GM23338 (cell line): Measurements from ENCODE around the gene CRTC1.

Source experiments
- CREB1 ChIP-seq: fragments of 250-450 bp; sonication (Bioruptor Pico); IDR thresholded peaks from 2 replicates; pipeline ENCODE4 v1.5.0; 2020; ENCODE audit warnings: low read depth, mild to moderate bottlenecking, moderate library complexity
- CTCF ChIP-seq, 2 experiments: fragments of 200-600 bp in 1 of 2; sonication (generic) in 1 of 2; conservative IDR thresholded peaks; 2 replicates each; pipeline versions ENCODE4 v1.5.1 to v1.6.1; 2016 to 2017; ENCODE audit warnings: antibody characterized with exemption in 2 of 2, low read depth in 2 of 2, mild to moderate bottlenecking in 2 of 2, moderate library complexity in 1 of 2
- EZH2 ChIP-seq: fragments of 200-600 bp; sonication (generic); IDR thresholded peaks from one replicate; pipeline ENCODE4 v1.8.0; 2017; ENCODE audit warnings: antibody characterized with exemption, mild to moderate bottlenecking, low read depth; ENCODE audit not compliant: unreplicated experiment
- EZH2phosphoT487 ChIP-seq: fragments of 200-600 bp; sonication (generic); IDR thresholded peaks from one replicate; pipeline ENCODE4 v1.8.1; 2018; ENCODE audit warnings: antibody characterized with exemption; ENCODE audit not compliant: unreplicated experiment
- JUNB ChIP-seq: IDR thresholded peaks from one replicate; pipeline ENCODE4 v1.6.1; 2016; ENCODE audit warnings: antibody characterized with exemption; ENCODE audit not compliant: unreplicated experiment
- POLR2AphosphoS5 ChIP-seq: IDR thresholded peaks from 2 replicates; pipeline ENCODE4 v1.6.1; 2016; ENCODE audit warnings: antibody characterized with exemption, low read depth
- STAT1 ChIP-seq: IDR thresholded peaks from one replicate; pipeline ENCODE4 v1.6.1; 2016; ENCODE audit warnings: antibody characterized with exemption; ENCODE audit not compliant: unreplicated experiment
- ZNF114 ChIP-seq: fragments of 250-450 bp; sonication (Bioruptor Pico); IDR thresholded peaks from 2 replicates; pipeline ENCODE4 v1.5.0; 2020; ENCODE audit warnings: mild to moderate bottlenecking, moderate library complexity
- ZNF331 ChIP-seq: fragments of 250-450 bp; sonication (Bioruptor Pico); IDR thresholded peaks from 2 replicates; pipeline ENCODE4 v1.5.0; 2020; ENCODE audit warnings: low read depth, mild to moderate bottlenecking, moderate library complexity
- TF ChIP-seq, protein P1 (sequence below): IDR thresholded peaks from one replicate; pipeline ENCODE4 v1.6.1; 2018; ENCODE audit warnings: antibody characterized with exemption; ENCODE audit not compliant: unreplicated experiment
- TF ChIP-seq, protein P2 (sequence below): IDR thresholded peaks from 2 replicates; pipeline ENCODE4 v1.6.1; 2016; ENCODE audit warnings: antibody characterized with exemption

DNA sequence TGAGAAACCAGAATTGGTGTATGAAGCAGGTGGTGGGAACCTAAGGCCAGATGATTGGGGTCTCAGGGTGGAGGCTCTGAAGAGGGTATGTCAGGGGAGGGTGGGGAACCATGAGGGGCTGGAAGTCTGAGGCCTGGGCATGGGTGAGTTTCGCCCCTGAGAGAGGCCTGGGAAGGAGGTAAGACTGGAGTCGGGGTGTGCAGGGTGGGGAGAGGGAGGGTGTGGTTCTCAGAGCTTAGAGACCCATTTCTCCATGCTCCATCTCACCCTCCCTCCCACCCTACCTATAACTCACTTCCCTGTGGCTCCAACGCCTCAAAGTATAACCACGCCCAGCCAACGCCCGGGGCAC lies 47.7 kb upstream of the CRTC1 start:
- no peak for TF ChIP-seq CTCF (conservative IDR thresholded peaks at IDR 0.05; ENCODE audit: low read depth in 2 of 2)
- no peak for TF ChIP-seq POLR2AphosphoS5
- TF ChIP-seq JUNB: no peak
- TF ChIP-seq, protein P1, sequence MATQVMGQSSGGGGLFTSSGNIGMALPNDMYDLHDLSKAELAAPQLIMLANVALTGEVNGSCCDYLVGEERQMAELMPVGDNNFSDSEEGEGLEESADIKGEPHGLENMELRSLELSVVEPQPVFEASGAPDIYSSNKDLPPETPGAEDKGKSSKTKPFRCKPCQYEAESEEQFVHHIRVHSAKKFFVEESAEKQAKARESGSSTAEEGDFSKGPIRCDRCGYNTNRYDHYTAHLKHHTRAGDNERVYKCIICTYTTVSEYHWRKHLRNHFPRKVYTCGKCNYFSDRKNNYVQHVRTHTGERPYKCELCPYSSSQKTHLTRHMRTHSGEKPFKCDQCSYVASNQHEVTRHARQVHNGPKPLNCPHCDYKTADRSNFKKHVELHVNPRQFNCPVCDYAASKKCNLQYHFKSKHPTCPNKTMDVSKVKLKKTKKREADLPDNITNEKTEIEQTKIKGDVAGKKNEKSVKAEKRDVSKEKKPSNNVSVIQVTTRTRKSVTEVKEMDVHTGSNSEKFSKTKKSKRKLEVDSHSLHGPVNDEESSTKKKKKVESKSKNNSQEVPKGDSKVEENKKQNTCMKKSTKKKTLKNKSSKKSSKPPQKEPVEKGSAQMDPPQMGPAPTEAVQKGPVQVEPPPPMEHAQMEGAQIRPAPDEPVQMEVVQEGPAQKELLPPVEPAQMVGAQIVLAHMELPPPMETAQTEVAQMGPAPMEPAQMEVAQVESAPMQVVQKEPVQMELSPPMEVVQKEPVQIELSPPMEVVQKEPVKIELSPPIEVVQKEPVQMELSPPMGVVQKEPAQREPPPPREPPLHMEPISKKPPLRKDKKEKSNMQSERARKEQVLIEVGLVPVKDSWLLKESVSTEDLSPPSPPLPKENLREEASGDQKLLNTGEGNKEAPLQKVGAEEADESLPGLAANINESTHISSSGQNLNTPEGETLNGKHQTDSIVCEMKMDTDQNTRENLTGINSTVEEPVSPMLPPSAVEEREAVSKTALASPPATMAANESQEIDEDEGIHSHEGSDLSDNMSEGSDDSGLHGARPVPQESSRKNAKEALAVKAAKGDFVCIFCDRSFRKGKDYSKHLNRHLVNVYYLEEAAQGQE: no peak
- no peak for TF ChIP-seq CREB1 (CRISPR knock-in tag)
- TF ChIP-seq EZH2: no peak
- no peak for TF ChIP-seq EZH2phosphoT487
- TF ChIP-seq ZNF331 (CRISPR knock-in tag): no peak
- TF ChIP-seq STAT1: no peak
- TF ChIP-seq, protein P2, sequence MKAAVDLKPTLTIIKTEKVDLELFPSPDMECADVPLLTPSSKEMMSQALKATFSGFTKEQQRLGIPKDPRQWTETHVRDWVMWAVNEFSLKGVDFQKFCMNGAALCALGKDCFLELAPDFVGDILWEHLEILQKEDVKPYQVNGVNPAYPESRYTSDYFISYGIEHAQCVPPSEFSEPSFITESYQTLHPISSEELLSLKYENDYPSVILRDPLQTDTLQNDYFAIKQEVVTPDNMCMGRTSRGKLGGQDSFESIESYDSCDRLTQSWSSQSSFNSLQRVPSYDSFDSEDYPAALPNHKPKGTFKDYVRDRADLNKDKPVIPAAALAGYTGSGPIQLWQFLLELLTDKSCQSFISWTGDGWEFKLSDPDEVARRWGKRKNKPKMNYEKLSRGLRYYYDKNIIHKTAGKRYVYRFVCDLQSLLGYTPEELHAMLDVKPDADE: no peak
- TF ChIP-seq ZNF114 (CRISPR knock-in tag): no peak
